Osteocyte (in vitro differentiated cells): ENCODE results near the gene ACAA2. TPM values are rescaled to one million over a fixed set of nuclear protein-coding genes. Genes with fewer than 3 reads are reported as not detected.

Source experiments
- DNase-seq: peaks from one replicate; pipeline ENCODE4 v3.0.0; 2021; ENCODE audit warnings: mixed read lengths; ENCODE audit not compliant: unreplicated experiment; ENCODE audit errors: extremely low spot score
- H3K27ac Mint-ChIP-seq: one replicate; pipeline ENCODE4 v1.8.0; 2021; ENCODE audit warnings: mild to moderate bottlenecking, mixed read lengths; ENCODE audit not compliant: unreplicated experiment
- H3K27me3 Mint-ChIP-seq: one replicate; pipeline ENCODE4 v1.8.0; 2021; ENCODE audit warnings: mixed read lengths; ENCODE audit not compliant: unreplicated experiment
- H3K36me3 Mint-ChIP-seq: one replicate; pipeline ENCODE4 v1.8.0; 2021; ENCODE audit warnings: mixed read lengths; ENCODE audit not compliant: unreplicated experiment
- H3K4me1 Mint-ChIP-seq: one replicate; pipeline ENCODE4 v1.8.0; 2021; ENCODE audit warnings: mixed read lengths; ENCODE audit not compliant: unreplicated experiment
- H3K4me3 Mint-ChIP-seq: one replicate; pipeline ENCODE4 v1.8.0; 2021; ENCODE audit warnings: mild to moderate bottlenecking, moderate library complexity, mixed read lengths; ENCODE audit not compliant: unreplicated experiment
- H3K9me3 Mint-ChIP-seq: one replicate; pipeline ENCODE4 v1.8.0; 2021; ENCODE audit warnings: mixed read lengths; ENCODE audit not compliant: unreplicated experiment
- total RNA-seq: library from RNA; stranded (reverse); gene quantifications from 2 replicates; pipeline ENCODE4 v1.2.1, GENCODE V29; 2021
- TF ChIP-seq, protein P1 (sequence below): fragments of 200-600 bp; sonication (generic); IDR thresholded peaks from 2 replicates; pipeline ENCODE4 v1.5.0; 2021; ENCODE audit warnings: antibody characterized with exemption, mild to moderate bottlenecking, moderate library complexity

The ACAA2 gene
- total RNA-seq, 1 donor from 2014 or later: 57.7 TPM

DNA sequence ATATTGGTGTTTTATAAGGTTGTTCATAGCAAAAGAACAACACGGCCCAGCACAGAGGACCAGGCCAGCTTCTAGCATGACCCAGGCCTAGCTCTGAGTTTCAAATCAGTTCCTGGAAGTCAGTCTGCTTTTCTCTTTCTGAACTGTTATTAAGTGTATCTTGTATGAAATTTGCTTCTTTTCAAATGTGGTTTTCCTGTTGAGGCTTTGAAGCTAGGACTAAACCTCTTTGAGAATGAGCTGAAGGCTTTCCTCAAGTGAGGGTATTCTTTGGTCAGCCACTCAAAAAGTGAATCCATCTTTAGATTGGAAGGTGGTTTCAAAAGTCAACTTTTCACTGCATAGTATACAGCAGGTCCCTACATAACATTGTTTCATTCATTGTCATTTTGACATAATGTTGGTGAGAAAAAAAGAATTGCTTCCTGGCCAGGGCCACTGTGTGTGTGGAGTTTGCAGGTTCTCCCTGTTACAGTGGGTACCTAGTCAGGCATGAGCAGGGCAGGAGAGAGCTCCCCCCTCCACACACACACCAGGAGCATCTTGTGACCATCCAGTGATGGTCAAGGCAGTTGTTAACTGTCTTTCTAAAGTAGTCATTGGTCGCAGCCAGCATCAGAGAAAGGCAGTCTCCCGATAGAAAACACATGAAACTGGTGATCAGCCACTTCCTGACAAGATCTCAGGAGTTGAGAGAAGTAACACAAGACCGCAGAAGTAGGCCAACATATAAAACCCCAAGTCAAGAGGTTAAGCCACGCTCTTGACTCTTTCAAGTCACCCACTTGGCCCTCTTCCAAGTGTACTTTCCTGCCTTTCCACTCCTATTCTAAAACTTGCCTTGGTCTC lies 6.7 kb upstream of the ACAA2 start:
- Mint-ChIP-seq H3K27ac (no peak overlapping the region), H3K36me3 (peaks cover 11% of the 10 kb centered on the region)
- TF ChIP-seq, protein P1, sequence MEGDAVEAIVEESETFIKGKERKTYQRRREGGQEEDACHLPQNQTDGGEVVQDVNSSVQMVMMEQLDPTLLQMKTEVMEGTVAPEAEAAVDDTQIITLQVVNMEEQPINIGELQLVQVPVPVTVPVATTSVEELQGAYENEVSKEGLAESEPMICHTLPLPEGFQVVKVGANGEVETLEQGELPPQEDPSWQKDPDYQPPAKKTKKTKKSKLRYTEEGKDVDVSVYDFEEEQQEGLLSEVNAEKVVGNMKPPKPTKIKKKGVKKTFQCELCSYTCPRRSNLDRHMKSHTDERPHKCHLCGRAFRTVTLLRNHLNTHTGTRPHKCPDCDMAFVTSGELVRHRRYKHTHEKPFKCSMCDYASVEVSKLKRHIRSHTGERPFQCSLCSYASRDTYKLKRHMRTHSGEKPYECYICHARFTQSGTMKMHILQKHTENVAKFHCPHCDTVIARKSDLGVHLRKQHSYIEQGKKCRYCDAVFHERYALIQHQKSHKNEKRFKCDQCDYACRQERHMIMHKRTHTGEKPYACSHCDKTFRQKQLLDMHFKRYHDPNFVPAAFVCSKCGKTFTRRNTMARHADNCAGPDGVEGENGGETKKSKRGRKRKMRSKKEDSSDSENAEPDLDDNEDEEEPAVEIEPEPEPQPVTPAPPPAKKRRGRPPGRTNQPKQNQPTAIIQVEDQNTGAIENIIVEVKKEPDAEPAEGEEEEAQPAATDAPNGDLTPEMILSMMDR: no peak

DNA sequence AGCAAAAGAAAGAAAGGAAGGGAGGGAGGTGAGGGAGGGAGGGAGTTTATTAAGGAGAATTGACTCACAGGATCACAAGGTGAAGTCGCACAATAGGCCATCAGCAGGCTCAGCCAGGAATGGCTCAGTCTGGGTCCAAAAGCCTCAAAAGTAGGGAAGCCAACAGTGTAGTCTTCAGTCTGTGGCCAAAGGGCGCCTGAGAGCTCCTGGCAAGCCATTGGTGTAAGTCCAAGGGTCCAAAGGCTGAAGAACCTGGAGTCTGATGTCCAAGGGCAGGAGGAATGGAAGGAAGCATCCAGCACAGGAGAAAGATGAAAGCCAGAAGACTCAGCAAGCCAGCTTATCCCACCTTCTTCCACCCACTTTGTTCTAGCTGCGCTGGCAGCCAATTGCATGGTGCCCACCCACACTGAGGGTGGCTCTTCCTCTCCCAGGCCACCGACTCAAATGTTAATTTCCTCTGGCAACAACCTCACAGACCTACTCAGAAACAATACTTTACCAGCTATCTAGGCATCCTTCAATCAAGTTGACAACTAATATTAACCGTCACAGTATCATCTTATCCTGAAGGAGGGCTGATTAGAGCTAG lies 5.8 kb upstream of the ACAA2 start:
- Mint-ChIP-seq H3K27me3 (no peaks in the 10 kb centered on the region), H3K36me3 (peaks cover 11% of the 10 kb centered on the region), H3K9me3 (no peaks in the 10 kb centered on the region), H3K27ac (no peak overlapping the region), H3K4me1 (peaks cover 11% of the 10 kb centered on the region), H3K4me3 (no peak overlapping the region)
- no peak for DNase-seq
- TF ChIP-seq, protein P1: no peak

More for the DNA sequence above, 6.7 kb upstream of the ACAA2 start:
- Mint-ChIP-seq H3K27me3 (no peaks in the 10 kb centered on the region), H3K4me3 (no peak overlapping the region), H3K9me3 (no peaks in the 10 kb centered on the region), H3K4me1 (peaks cover 5% of the 10 kb centered on the region)
- no peak for DNase-seq

DNA sequence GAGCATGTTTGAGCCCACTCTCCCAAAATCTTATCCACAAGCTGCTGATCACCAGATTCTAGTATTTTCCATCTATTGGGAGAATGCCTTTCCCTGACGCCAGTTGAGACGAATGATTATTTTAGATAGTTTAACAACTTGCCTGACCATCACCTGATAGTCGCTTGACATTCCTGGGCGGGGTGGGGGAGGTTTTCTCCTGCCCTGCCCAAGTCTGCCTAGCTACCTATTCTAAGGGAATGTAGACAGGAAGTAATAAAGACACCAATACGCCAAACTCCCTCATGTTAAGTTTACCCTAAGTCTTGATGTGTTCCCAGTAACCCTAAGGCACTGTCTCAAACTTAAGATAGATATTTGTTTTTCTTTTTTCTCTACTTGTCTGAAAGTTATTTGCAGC lies 4.6 kb upstream of the ACAA2 start:
- Mint-ChIP-seq H3K4me1 (peaks cover 13% of the 10 kb centered on the region), H3K9me3 (no peaks in the 10 kb centered on the region), H3K27me3 (no peaks in the 10 kb centered on the region), H3K4me3 (no peak overlapping the region), H3K36me3 (peaks cover 11% of the 10 kb centered on the region), H3K27ac (no peak overlapping the region)
- DNase-seq: no peak
- TF ChIP-seq, protein P1: no peak

DNA sequence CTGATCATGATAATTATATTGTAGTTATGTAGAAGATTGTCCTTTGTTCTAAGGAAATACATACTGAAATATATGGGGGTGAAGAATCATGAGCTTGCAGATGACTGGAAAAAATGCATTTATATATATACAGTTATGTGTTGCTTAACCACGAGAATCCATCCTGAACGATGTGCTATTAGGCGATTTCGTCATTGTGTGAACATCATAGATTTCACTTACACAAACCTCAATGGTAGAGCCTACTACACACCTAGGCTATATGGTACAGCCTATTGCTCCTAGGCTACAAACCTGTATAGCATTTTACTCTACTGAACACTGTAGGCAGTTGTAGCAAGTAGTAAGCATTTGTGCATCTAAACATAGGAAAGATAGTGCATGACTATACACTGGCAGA lies 2.6 kb upstream of the ACAA2 start:
- H3K4me3 Mint-ChIP-seq: no peak overlapping the region
- H3K9me3 Mint-ChIP-seq: no peaks in the 10 kb centered on the region
- H3K4me1 Mint-ChIP-seq: peaks cover 30% of the 10 kb centered on the region
- H3K27ac Mint-ChIP-seq: no peak overlapping the region
- peaks cover 11% of the 10 kb centered on the region for H3K36me3 Mint-ChIP-seq
- TF ChIP-seq, protein P1: no peak
- DNase-seq: no peak
- no peaks in the 10 kb centered on the region for H3K27me3 Mint-ChIP-seq

DNA sequence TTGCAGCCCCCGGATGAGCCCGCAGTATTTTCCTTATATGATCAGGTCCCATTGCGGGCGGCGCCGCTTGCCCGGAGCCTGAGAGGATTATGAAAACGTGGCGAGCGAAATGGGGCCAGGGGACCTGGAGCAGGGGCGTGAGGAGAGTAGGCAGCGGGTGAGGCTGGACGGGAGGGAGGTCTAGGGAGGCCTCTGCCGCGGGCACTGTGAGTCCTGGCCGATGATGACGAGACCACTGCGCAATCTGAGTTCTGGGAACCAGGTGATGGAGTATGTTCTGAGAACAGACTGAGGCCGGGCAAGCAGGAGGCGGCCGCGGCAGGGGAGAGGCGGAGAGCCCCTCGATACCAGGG lies 790 bp upstream of the ACAA2 start:
- TF ChIP-seq, protein P1: no peak
- peaks cover 32% of the 10 kb centered on the region for H3K4me1 Mint-ChIP-seq
- no peaks in the 10 kb centered on the region for H3K27me3 Mint-ChIP-seq
- peaks cover 20% of the 10 kb centered on the region for H3K36me3 Mint-ChIP-seq
- peak overlapping the region; percentile 98 for H3K27ac Mint-ChIP-seq
- peak; percentile 88 for DNase-seq
- peak overlapping the region; percentile 96 for H3K4me3 Mint-ChIP-seq
- peaks cover 12% of the 10 kb centered on the region for H3K9me3 Mint-ChIP-seq
